A673 (cell line): ENCODE results near the gene TMC3.

ENCODE experiments used
- EZH2 ChIP-seq: fragments of 200-600 bp; sonication (generic); IDR thresholded peaks from 2 replicates; pipeline ENCODE4 v1.6.1; 2017; ENCODE audit warnings: borderline replicate concordance, low read depth, mild to moderate bottlenecking, mixed read lengths, antibody characterized with exemption, low read length; ENCODE audit not compliant: poor library complexity, severe bottlenecking
- TF ChIP-seq, protein P1 (sequence below): fragments of 300-800, 200-600 bp; sonication (generic); conservative IDR thresholded peaks from 2 replicates; pipeline ENCODE4 v1.5.1; 2017; ENCODE audit warnings: low read depth, mild to moderate bottlenecking, antibody characterized with exemption, low read length, moderate library complexity, mixed read lengths

- TF ChIP-seq, protein P1, sequence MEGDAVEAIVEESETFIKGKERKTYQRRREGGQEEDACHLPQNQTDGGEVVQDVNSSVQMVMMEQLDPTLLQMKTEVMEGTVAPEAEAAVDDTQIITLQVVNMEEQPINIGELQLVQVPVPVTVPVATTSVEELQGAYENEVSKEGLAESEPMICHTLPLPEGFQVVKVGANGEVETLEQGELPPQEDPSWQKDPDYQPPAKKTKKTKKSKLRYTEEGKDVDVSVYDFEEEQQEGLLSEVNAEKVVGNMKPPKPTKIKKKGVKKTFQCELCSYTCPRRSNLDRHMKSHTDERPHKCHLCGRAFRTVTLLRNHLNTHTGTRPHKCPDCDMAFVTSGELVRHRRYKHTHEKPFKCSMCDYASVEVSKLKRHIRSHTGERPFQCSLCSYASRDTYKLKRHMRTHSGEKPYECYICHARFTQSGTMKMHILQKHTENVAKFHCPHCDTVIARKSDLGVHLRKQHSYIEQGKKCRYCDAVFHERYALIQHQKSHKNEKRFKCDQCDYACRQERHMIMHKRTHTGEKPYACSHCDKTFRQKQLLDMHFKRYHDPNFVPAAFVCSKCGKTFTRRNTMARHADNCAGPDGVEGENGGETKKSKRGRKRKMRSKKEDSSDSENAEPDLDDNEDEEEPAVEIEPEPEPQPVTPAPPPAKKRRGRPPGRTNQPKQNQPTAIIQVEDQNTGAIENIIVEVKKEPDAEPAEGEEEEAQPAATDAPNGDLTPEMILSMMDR, result no peak
- no peak for TF ChIP-seq EZH2
These were observed 13.8 kb upstream of the TMC3 start for GRCh38 chr15:81387621-81388435.
